Neural progenitor cell (in vitro differentiated cells): ENCODE data around the gene KIFC3. TPM values are rescaled to one million over a fixed set of nuclear protein-coding genes. Genes with fewer than 3 reads are reported as not detected.

Experiments used
- DNase-seq: peaks from one replicate; pipeline ENCODE4 v3.0.0-alpha.2; 2016; ENCODE audit warnings: low spot score
- H2AFZ ChIP-seq: fragments of 200-600 bp; sonication (generic); replicated peaks from 2 replicates; pipeline ENCODE4 v1.6.1; 2016; ENCODE audit warnings: antibody characterized with exemption
- H3F3A ChIP-seq: fragments of 200-600 bp; sonication (generic); 2 replicates; pipeline ENCODE4 v1.6.1; 2016; ENCODE audit warnings: antibody characterized with exemption, low read depth
- H3K27ac ChIP-seq: fragments of 200-600 bp; sonication (generic); 2 replicates; pipeline ENCODE4 v1.5.1; 2016; ENCODE audit warnings: mild to moderate bottlenecking
- H3K27me3 ChIP-seq: fragments of 200-600 bp; sonication (generic); 2 replicates; pipeline ENCODE4 v1.6.1; 2016; ENCODE audit warnings: mild to moderate bottlenecking, moderate library complexity
- H3K36me3 ChIP-seq: fragments of 200-600 bp; sonication (generic); 2 replicates; pipeline ENCODE4 v1.5.1; 2016
- H3K4me1 ChIP-seq: fragments of 200-600 bp; sonication (generic); 2 replicates; pipeline ENCODE4 v1.6.1; 2016; ENCODE audit warnings: mixed run types
- H3K4me2 ChIP-seq: fragments of 200-600 bp; sonication (generic); 2 replicates; pipeline ENCODE4 v1.6.1; 2016
- H3K4me3 ChIP-seq: fragments of 200-600 bp; sonication (generic); 2 replicates; pipeline ENCODE4 v1.5.1; 2016
- H3K79me2 ChIP-seq: fragments of 200-600 bp; sonication (generic); 2 replicates; pipeline ENCODE4 v1.6.1; 2016; ENCODE audit warnings: low read depth
- H3K9ac ChIP-seq: fragments of 200-600 bp; sonication (generic); 2 replicates; pipeline ENCODE4 v1.6.1; 2016
- H3K9me3 ChIP-seq: fragments of 200-600 bp; sonication (generic); 2 replicates; pipeline ENCODE4 v1.5.1; 2016; ENCODE audit warnings: low read depth
- H4K20me1 ChIP-seq: fragments of 200-600 bp; sonication (generic); 2 replicates; pipeline ENCODE4 v1.6.1; 2016; ENCODE audit warnings: low read depth
- H3K27ac Mint-ChIP-seq: 3 replicates; pipeline ENCODE4 v1.8.0; 2021; ENCODE audit warnings: mixed read lengths
- H3K27me3 Mint-ChIP-seq: 2 replicates; pipeline ENCODE4 v1.8.0; 2022; ENCODE audit warnings: low read depth, mild to moderate bottlenecking, inconsistent platforms, moderate library complexity, mixed read lengths; ENCODE audit not compliant: insufficient read depth
- H3K36me3 Mint-ChIP-seq: 3 replicates; pipeline ENCODE4 v1.8.0; 2021; ENCODE audit warnings: mixed read lengths
- H3K4me1 Mint-ChIP-seq: 3 replicates; pipeline ENCODE4 v1.8.0; 2021; ENCODE audit warnings: mixed read lengths
- H3K4me3 Mint-ChIP-seq: 3 replicates; pipeline ENCODE4 v1.8.0; 2021; ENCODE audit warnings: mild to moderate bottlenecking, moderate library complexity, mixed read lengths
- H3K9me3 Mint-ChIP-seq: 3 replicates; pipeline ENCODE4 v1.8.0; 2020; ENCODE audit warnings: mixed read lengths
- EZH2 ChIP-seq: fragments of 200-600 bp; sonication (generic); IDR thresholded peaks from 2 replicates; pipeline ENCODE4 v1.6.1; 2017; ENCODE audit warnings: antibody characterized with exemption, mild to moderate bottlenecking, moderate library complexity
- EZH2phosphoT487 ChIP-seq: fragments of 200-600 bp; sonication (generic); IDR thresholded peaks from 2 replicates; pipeline ENCODE4 v1.6.1; 2017; ENCODE audit warnings: antibody characterized with exemption
- total RNA-seq: library from RNA; depleted of rRNA; stranded (reverse); fragments of >200 nt; gene quantifications from 2 replicates; pipeline ENCODE4 v1.2.3, GENCODE V29; 2015; ENCODE audit warnings: low replicate concordance
- TF ChIP-seq, protein P1 (sequence below): fragments of 200-600 bp; sonication (generic); IDR thresholded peaks from 2 replicates; pipeline ENCODE4 v1.5.1; 2017; ENCODE audit warnings: antibody characterized with exemption, mild to moderate bottlenecking

The KIFC3 gene
- total RNA-seq, 1 donor from 2014 or later = 0.28 TPM

- Mint-ChIP-seq H3K36me3 (peaks cover 2% of the 10 kb centered on the region), H3K27ac (no peak overlapping the region), H3K4me1 (peaks cover 52% of the 10 kb centered on the region), H3K27me3 (peaks cover 12% of the 10 kb centered on the region), H3K4me3 (peak overlapping the region; percentile 86), H3K9me3 (no peaks in the 10 kb centered on the region)
- peak overlapping the region; percentile 100 for H3K4me2 ChIP-seq
- H3K79me2 ChIP-seq = no peaks in the 10 kb centered on the region
- no peak for TF ChIP-seq EZH2
- TF ChIP-seq, protein P1, sequence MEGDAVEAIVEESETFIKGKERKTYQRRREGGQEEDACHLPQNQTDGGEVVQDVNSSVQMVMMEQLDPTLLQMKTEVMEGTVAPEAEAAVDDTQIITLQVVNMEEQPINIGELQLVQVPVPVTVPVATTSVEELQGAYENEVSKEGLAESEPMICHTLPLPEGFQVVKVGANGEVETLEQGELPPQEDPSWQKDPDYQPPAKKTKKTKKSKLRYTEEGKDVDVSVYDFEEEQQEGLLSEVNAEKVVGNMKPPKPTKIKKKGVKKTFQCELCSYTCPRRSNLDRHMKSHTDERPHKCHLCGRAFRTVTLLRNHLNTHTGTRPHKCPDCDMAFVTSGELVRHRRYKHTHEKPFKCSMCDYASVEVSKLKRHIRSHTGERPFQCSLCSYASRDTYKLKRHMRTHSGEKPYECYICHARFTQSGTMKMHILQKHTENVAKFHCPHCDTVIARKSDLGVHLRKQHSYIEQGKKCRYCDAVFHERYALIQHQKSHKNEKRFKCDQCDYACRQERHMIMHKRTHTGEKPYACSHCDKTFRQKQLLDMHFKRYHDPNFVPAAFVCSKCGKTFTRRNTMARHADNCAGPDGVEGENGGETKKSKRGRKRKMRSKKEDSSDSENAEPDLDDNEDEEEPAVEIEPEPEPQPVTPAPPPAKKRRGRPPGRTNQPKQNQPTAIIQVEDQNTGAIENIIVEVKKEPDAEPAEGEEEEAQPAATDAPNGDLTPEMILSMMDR = peak; percentile 23
- peaks cover 3% of the 10 kb centered on the region for H4K20me1 ChIP-seq
- peaks cover 21% of the 10 kb centered on the region for H3F3A ChIP-seq
- H3K27me3 ChIP-seq = peaks cover 64% of the 10 kb centered on the region
- H3K9me3 ChIP-seq = no peaks in the 10 kb centered on the region
- H3K27ac ChIP-seq = no peak overlapping the region
- peak; percentile 35 for DNase-seq
- H3K4me1 ChIP-seq = peaks cover 24% of the 10 kb centered on the region
- H3K9ac ChIP-seq = no peak overlapping the region
- H3K4me3 ChIP-seq = peak overlapping the region; percentile 71
- no peak overlapping the region for H2AFZ ChIP-seq
- no peaks in the 10 kb centered on the region for H3K36me3 ChIP-seq
Measured at GRCh38 chr16:57801098-57801808, 1.0 kb downstream of the KIFC3 start.

DNA sequence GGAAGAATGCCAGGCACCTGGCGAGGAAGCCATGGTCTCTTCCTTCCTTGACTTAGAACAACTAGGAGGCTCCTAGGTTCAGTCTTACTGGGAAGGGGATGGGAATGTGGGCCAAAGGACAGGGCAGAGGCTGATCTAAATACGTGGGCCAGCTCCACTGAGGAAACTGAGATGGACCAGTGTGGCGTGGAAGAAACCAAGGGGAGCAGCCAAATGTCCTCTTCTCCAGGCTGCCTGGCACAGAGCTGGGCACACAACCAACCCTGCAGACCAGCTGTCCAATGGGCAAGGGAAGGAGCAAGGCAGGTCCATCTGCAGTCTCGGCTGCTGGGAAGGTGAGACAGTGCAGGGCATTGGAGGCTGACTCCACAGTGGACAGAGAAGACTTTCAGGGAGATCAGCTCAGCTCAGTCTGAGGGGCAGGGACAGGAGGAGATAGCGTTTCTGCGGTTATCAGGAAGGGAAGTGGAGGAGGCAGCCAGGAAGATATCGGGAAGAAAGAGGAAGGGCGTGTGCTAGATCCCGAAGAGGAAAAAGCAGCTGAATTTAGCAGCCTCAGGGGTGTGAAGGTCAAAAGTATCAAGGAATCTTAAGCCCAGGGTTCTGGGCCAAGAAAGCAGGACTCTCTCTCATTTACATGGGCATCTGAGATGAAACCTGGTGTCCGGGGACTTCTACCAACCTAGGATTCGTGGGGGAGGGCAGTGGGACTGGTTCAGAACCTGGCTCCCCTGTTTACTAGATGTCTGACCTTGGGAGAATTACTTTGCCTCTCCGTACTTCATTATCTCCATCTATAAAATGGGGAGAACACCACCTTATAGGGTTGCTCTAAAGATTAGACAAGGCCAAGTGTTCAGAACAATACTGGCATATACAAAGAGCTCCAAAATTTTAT is 1.8 kb downstream of the KIFC3 start:
- H3K4me3 ChIP-seq = no peak overlapping the region
- no peak overlapping the region for H3K4me2 ChIP-seq
- H3K27me3 Mint-ChIP-seq = peaks cover 13% of the 10 kb centered on the region
- no peak for TF ChIP-seq EZH2
- TF ChIP-seq EZH2phosphoT487 = no peak
- TF ChIP-seq, protein P1 = no peak
- H3K79me2 ChIP-seq = no peaks in the 10 kb centered on the region
- H3K9ac ChIP-seq = no peak overlapping the region
- DNase-seq = no peak
- no peaks in the 10 kb centered on the region for H3K9me3 ChIP-seq
- peaks cover 26% of the 10 kb centered on the region for H3K4me1 ChIP-seq
- H4K20me1 ChIP-seq = peaks cover 3% of the 10 kb centered on the region
- peaks cover 53% of the 10 kb centered on the region for H3K4me1 Mint-ChIP-seq
- peaks cover 2% of the 10 kb centered on the region for H3K36me3 Mint-ChIP-seq
- no peaks in the 10 kb centered on the region for H3K9me3 Mint-ChIP-seq
- H3K27ac ChIP-seq = no peak overlapping the region
- H3K27ac Mint-ChIP-seq = peak overlapping the region; percentile 1
- no peak overlapping the region for H2AFZ ChIP-seq
- H3F3A ChIP-seq = peaks cover 21% of the 10 kb centered on the region
- peak overlapping the region; percentile 86 for H3K4me3 Mint-ChIP-seq
- H3K36me3 ChIP-seq = no peaks in the 10 kb centered on the region
- peaks cover 65% of the 10 kb centered on the region for H3K27me3 ChIP-seq

DNA sequence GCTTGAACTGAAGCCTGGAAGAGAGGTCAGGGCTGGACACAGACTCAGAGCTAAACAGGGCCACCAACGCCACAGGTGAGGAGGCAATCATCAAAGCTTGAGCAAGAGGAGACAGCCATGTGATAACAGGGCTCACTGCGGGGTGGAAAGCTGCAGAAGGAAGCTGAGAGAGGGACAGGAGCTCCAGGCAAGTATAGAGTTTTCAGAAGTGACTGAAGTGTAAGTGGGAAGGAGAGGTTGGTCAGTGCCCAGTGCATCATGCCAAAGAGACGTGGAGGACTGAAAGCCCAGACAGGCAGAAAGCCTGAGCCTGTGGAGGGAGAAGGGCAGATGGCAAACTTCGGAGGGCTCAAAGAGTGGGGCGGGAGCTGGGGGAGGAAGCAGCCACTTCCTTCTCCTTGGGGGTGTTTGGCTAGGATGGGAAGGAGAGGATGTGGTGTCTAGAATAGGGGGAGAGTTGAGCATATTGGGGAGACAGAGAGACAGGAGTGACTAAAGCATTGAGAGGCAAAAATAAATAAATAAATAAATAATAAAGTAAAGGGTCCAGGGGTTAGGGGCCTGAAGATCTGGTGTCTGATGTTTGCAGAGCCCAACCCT is 2.6 kb downstream of the KIFC3 start:
- peak overlapping the region; percentile 62 for H3K4me3 Mint-ChIP-seq
- H2AFZ ChIP-seq = no peak overlapping the region
- peaks cover 65% of the 10 kb centered on the region for H3K27me3 ChIP-seq
- H3K79me2 ChIP-seq = no peaks in the 10 kb centered on the region
- DNase-seq = no peak
- H3K4me1 Mint-ChIP-seq = peaks cover 56% of the 10 kb centered on the region
- peaks cover 13% of the 10 kb centered on the region for H3K27me3 Mint-ChIP-seq
- H3K27ac ChIP-seq = no peak overlapping the region
- peaks cover 31% of the 10 kb centered on the region for H3K4me1 ChIP-seq
- no peaks in the 10 kb centered on the region for H3K9me3 Mint-ChIP-seq
- H3K36me3 ChIP-seq = no peaks in the 10 kb centered on the region
- TF ChIP-seq EZH2phosphoT487 = no peak
- TF ChIP-seq EZH2 = no peak
- TF ChIP-seq, protein P1 = no peak
- peak overlapping the region; percentile 20 for H3K27ac Mint-ChIP-seq
- peaks cover 2% of the 10 kb centered on the region for H3K36me3 Mint-ChIP-seq
- H3K4me3 ChIP-seq = no peak overlapping the region
- no peaks in the 10 kb centered on the region for H3K9me3 ChIP-seq
- peaks cover 21% of the 10 kb centered on the region for H3F3A ChIP-seq
- H4K20me1 ChIP-seq = peaks cover 3% of the 10 kb centered on the region
- H3K4me2 ChIP-seq = no peak overlapping the region
- no peak overlapping the region for H3K9ac ChIP-seq
